ENCODE measurements around the gene MYO10.

- TF ChIP-seq POLR2AphosphoS5 (IDR thresholded peaks at IDR 0.05) (no peak), CTCF (IDR thresholded peaks at IDR 0.05) (peak in 3 of 4 experiments; percentile 32 to 50 (median 44))
Measured at GRCh38 chr5:16690243-16690852, 245.7 kb downstream of the MYO10 start.
